ENCODE results near the gene R3HDM4.

Gene R3HDM4

DNA sequence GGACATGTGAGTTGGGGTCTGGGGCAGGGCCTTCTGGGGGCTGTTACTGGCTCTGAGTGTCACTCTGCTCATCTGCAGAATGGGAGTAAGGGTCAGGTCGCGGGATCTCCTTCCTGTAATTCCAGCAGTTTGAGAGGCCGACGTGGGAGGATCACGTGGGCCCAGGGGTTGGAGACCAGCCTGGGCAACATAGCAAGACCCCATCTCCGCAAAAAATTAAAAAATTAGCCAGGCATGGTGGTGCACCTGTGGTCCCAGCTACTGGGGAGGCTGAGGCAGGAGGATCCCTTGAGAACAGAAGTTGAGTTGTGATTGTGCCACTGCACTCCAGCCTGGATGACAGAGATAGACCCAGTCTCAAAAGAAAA, 16.9 kb upstream of the R3HDM4 start:
- Histone ChIP-seq H3K4me1 (ENCODE audit: control insufficient read depth, insufficient read depth, low read length, poor library complexity, severe bottlenecking) (peaks cover 27% of the 10 kb centered on the region), H3K36me3 (ENCODE audit: control insufficient read depth, insufficient read depth, low read length) (no peaks in the 10 kb centered on the region), H3K27ac (ENCODE audit: insufficient read depth, low read length, poor library complexity, severe bottlenecking) (no peak overlapping the region)

DNA sequence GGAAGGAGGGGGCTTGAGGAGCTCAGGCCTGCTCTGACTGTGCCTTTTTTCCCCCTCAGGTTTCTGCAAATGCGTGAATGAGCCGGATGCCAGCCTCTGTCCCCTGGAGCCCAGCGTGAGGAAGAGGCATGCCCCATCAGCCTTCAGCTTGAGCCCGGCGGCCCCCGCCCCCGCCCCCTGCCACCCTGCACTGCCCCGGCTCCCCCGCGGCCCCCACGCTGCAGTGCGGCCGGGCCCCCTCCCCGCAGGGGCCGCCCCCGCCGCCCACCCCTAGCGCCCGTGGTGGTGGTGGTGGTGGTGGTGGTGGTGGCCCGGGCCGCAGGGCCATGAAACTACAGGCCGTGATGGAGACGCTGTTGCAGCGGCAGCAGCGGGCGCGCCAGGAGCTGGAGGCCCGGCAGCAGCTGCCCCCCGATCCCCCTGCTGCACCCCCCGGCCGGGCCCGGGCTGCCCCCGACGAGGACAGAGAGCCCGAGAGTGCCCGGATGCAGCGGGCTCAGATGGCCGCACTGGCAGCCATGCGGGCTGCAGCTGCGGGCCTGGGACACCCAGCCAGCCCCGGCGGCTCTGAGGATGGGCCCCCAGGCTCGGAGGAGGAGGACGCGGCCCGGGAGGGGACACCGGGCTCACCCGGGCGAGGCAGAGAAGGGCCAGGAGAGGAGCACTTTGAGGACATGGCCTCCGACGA, 16.3 kb upstream of the R3HDM4 start:
- H3K4me1 ChIP-seq (ENCODE audit: control insufficient read depth, insufficient read depth, low read length, poor library complexity, severe bottlenecking) = peaks cover 31% of the 10 kb centered on the region
- no peak overlapping the region for H3K27ac ChIP-seq (ENCODE audit: insufficient read depth, low read length, poor library complexity, severe bottlenecking)
- no peaks in the 10 kb centered on the region for H3K9me3 ChIP-seq (ENCODE audit: control insufficient read depth, low read length)
- H3K36me3 ChIP-seq (ENCODE audit: control insufficient read depth, insufficient read depth, low read length) = no peaks in the 10 kb centered on the region
- no peak for DNase-seq
- H3K27me3 ChIP-seq (replicated peaks; ENCODE audit: control insufficient read depth, insufficient read depth, low read length, poor library complexity, severe bottlenecking) = no peaks in the 10 kb centered on the region
- no peak overlapping the region for H3K4me3 ChIP-seq (ENCODE audit: insufficient read depth, low read depth, low read length, poor library complexity, severe bottlenecking)

More for the DNA sequence above, 16.9 kb upstream of the R3HDM4 start:
- H3K4me3 ChIP-seq (ENCODE audit: insufficient read depth, low read depth, low read length, poor library complexity, severe bottlenecking) = no peak overlapping the region
- no peaks in the 10 kb centered on the region for H3K9me3 ChIP-seq (ENCODE audit: control insufficient read depth, low read length)
- H3K27me3 ChIP-seq (replicated peaks; ENCODE audit: control insufficient read depth, insufficient read depth, low read length, poor library complexity, severe bottlenecking) = no peaks in the 10 kb centered on the region
- DNase-seq = no peak

DNA sequence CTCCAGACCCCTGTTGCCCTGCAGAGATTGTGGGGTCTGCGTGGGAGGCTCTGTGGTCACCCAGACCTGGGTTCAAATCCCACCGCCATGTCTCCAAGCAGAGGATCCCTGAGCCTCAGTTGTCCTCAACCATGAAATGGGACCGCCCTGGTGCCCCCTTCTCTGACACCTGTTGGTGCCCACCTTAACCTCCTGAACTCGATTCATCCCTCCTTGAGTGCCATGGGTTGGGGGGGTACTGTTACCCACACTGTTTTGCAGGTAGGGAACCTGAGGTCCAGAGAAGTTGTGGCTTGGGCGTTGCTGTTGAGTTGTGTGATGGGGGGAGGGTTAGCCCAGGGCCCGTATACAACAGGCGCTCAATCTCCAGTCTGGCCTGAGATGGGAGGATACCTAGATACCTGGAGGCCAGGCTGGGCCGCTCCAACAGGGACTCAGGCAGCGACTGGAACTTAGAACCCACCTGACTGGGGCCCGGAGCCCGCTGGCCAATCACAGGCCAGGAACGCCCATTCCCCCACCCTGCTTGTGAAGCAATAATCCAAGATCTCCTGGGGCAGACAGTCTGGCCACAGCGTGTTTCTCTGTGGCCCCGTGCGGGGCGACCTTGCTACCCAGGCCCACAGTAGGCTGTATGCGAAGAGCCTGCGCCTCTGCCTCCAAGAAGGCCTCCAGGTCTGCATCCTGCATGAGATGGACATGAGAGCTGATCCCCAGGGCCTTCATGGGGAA, 15.6 kb upstream of the R3HDM4 start:
- Histone ChIP-seq H3K27ac (ENCODE audit: insufficient read depth, low read length, poor library complexity, severe bottlenecking) (no peak overlapping the region), H3K27me3 (replicated peaks; ENCODE audit: control insufficient read depth, insufficient read depth, low read length, poor library complexity, severe bottlenecking) (no peaks in the 10 kb centered on the region), H3K36me3 (ENCODE audit: control insufficient read depth, insufficient read depth, low read length) (no peaks in the 10 kb centered on the region), H3K4me3 (ENCODE audit: insufficient read depth, low read depth, low read length, poor library complexity, severe bottlenecking) (no peak overlapping the region), H3K9me3 (ENCODE audit: control insufficient read depth, low read length) (no peaks in the 10 kb centered on the region), H3K4me1 (ENCODE audit: control insufficient read depth, insufficient read depth, low read length, poor library complexity, severe bottlenecking) (peaks cover 31% of the 10 kb centered on the region)
- DNase-seq = no peak

DNA sequence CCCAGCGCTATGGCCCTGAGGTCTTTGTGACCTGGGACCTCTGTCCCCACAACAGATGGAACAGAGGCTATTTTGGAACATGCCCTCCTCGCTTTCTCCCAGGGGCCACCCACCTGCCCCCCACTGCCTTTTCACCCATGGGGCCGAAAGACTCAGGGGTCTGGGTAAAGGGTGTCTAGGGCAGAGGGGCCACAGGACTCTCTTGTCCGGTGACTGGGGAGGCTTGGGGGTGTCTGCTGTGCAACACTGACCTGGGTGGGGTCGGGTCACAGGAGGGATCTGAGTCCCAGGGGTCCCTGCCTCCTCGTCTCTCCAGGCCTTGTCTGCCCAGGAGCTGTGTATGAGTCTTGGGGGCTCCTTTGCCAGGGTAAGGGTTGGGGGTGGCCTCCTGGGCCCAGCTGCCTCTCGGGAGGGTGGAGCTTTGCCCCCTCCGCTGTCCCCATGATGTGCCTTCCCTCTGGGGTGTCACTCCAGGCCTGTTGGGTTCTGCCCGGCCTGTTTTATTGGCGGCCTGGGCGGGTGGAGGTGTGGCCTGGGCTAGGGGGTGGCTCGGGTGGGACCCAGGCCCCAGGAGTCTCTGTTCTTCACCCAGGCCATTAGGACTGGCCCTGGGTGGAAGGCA, 14.9 kb upstream of the R3HDM4 start:
- H3K36me3 ChIP-seq (ENCODE audit: control insufficient read depth, insufficient read depth, low read length) = no peaks in the 10 kb centered on the region

DNA sequence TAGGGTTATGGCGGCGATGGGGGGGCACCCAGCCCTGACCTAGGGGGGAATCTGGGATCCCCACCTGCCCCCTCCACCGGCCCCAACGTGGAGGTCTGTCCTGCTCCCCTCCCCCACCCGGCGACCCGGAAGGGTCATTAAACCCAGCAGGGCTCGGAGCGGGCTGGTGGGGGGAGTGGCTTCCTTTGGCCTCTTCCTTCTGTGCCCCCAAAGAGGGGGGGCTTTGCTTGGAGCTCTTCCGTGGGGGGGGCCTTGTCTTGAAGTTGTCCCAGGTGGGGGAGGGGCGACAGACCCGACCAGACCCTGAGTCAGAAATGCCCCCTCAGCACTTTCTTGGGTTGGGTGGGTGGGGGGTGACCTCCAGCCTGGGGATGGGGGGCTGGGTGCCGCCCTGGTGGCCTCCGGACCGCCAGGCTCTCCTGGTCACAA, 14.3 kb upstream of the R3HDM4 start:
- Histone ChIP-seq H3K27ac (ENCODE audit: insufficient read depth, low read length, poor library complexity, severe bottlenecking) (no peak overlapping the region), H3K4me3 (ENCODE audit: insufficient read depth, low read depth, low read length, poor library complexity, severe bottlenecking) (peak overlapping the region; percentile 73), H3K4me1 (ENCODE audit: control insufficient read depth, insufficient read depth, low read length, poor library complexity, severe bottlenecking) (peaks cover 19% of the 10 kb centered on the region), H3K36me3 (ENCODE audit: control insufficient read depth, insufficient read depth, low read length) (no peaks in the 10 kb centered on the region), H3K9me3 (ENCODE audit: control insufficient read depth, low read length) (no peaks in the 10 kb centered on the region), H3K27me3 (replicated peaks; ENCODE audit: control insufficient read depth, insufficient read depth, low read length, poor library complexity, severe bottlenecking) (no peaks in the 10 kb centered on the region)
- no peak for DNase-seq

More for the DNA sequence above, 14.9 kb upstream of the R3HDM4 start:
- H3K27me3 ChIP-seq (replicated peaks; ENCODE audit: control insufficient read depth, insufficient read depth, low read length, poor library complexity, severe bottlenecking) = no peaks in the 10 kb centered on the region
- H3K4me1 ChIP-seq (ENCODE audit: control insufficient read depth, insufficient read depth, low read length, poor library complexity, severe bottlenecking) = peaks cover 24% of the 10 kb centered on the region
- no peak for DNase-seq
- no peaks in the 10 kb centered on the region for H3K9me3 ChIP-seq (ENCODE audit: control insufficient read depth, low read length)
- H3K27ac ChIP-seq (ENCODE audit: insufficient read depth, low read length, poor library complexity, severe bottlenecking) = no peak overlapping the region
- H3K4me3 ChIP-seq (ENCODE audit: insufficient read depth, low read depth, low read length, poor library complexity, severe bottlenecking) = no peak overlapping the region

DNA sequence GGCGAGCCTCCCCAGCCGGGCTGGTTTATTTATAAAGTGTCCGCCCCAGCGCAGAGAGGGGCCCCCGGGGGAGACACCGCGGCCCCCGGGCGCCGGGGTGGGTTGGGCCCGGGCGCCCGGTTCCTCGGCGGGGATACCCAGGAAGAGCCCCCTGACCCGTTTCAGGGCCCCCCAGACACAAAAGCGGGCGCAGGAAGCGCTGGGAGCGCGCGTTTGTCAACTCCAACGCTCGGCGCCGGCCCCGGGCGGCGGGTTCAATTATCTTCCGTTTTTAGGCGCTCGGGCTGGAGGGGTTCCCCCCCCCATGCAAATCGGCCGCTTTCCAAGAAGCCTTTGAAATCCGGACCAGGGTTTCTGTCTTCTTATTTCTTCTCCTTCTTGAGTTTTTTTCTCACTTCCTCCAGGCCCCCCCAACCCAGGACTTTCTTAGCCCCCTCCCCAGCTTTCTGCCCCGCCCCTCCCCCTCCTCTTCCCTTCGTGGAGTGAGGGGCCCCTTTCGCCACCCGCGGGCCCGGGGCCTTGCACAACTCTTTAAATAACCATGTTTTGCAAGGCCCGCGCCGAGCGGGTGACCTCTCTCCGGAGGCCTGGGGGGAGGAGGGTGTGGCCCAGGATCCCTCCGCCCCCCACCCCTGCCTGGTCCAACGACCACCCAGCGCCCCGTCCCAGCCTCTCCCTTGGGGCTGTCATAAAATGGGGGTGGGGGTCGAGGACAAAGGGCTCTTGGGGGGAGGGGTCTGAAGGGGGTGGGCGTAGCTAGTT, 13.8 kb upstream of the R3HDM4 start:
- Histone ChIP-seq H3K9me3 (ENCODE audit: control insufficient read depth, low read length) (no peaks in the 10 kb centered on the region), H3K36me3 (ENCODE audit: control insufficient read depth, insufficient read depth, low read length) (no peaks in the 10 kb centered on the region), H3K27me3 (replicated peaks; ENCODE audit: control insufficient read depth, insufficient read depth, low read length, poor library complexity, severe bottlenecking) (no peaks in the 10 kb centered on the region), H3K4me1 (ENCODE audit: control insufficient read depth, insufficient read depth, low read length, poor library complexity, severe bottlenecking) (peaks cover 18% of the 10 kb centered on the region), H3K27ac (ENCODE audit: insufficient read depth, low read length, poor library complexity, severe bottlenecking) (peak overlapping the region; percentile 53), H3K4me3 (ENCODE audit: insufficient read depth, low read depth, low read length, poor library complexity, severe bottlenecking) (peak overlapping the region; percentile 73)
- no peak for DNase-seq

DNA sequence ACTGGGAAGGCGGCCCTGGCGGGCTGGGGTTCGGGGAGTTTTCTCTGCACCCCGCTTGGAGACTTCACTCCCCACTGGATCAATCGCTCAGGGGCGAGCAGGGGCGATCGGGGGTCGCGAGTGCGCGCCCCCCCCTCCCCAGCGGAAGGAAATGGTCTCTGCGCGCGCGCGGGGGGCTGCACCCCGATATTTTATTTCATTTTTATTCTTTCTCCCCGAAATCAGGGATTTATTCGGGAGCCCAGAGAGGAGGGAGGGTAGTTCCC, 13.2 kb upstream of the R3HDM4 start:
- DNase-seq = no peak
- no peaks in the 10 kb centered on the region for H3K27me3 ChIP-seq (replicated peaks; ENCODE audit: control insufficient read depth, insufficient read depth, low read length, poor library complexity, severe bottlenecking)
- H3K36me3 ChIP-seq (ENCODE audit: control insufficient read depth, insufficient read depth, low read length) = no peaks in the 10 kb centered on the region
- H3K27ac ChIP-seq (ENCODE audit: insufficient read depth, low read length, poor library complexity, severe bottlenecking) = peak overlapping the region; percentile 53
- H3K4me3 ChIP-seq (ENCODE audit: insufficient read depth, low read depth, low read length, poor library complexity, severe bottlenecking) = peak overlapping the region; percentile 73
- H3K9me3 ChIP-seq (ENCODE audit: control insufficient read depth, low read length) = no peaks in the 10 kb centered on the region
- peaks cover 19% of the 10 kb centered on the region for H3K4me1 ChIP-seq (ENCODE audit: control insufficient read depth, insufficient read depth, low read length, poor library complexity, severe bottlenecking)

DNA sequence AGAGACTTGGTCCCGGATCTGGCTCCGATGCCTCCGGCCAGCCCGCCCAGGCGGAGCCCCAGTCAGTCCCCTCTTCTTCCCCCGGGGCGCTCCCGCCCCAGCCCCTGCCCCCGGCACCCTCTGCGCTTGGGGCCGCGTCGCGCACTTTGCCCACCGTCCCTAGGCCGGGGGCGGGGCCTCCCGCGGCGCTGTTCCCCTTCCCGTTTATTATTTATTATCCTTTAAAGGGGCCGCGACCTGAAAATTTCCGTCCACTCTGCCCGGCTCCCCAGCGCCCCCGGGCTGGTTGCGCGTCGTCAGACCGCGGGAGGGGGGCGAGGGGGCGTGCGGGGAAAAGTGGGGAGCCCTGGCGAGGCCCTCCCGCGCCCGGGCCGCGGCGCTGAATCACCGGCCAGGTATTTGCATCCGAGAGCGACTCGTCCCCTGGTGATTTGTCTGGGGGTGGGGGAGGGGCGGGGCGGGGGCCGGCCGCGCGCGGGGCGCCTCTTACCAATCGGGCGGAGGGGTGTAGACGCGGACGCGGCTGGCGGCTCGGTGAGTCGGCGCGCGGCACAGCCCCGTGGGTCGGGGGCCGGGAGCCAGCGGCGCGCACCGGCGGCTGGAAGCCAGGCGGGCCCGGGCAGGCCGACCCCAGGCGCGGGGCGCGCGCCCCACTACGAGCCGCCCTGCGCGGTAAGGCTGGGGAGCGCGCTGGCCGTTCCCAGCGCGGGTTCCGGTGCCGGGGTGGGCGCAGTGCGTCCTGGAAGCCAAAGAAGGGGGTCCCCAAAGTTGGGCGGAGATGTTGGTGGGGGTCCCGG, 12.7 kb upstream of the R3HDM4 start, which contains the start of gene ARID3A:
Gene ARID3A (plus strand): TSS at position 510 of the 797 bp plus-strand sequence. CDS start 3,494 bp downstream, outside the sequence.
- Histone ChIP-seq H3K27me3 (replicated peaks; ENCODE audit: control insufficient read depth, insufficient read depth, low read length, poor library complexity, severe bottlenecking) (no peaks in the 10 kb centered on the region), H3K4me1 (ENCODE audit: control insufficient read depth, insufficient read depth, low read length, poor library complexity, severe bottlenecking) (peaks cover 22% of the 10 kb centered on the region), H3K27ac (ENCODE audit: insufficient read depth, low read length, poor library complexity, severe bottlenecking) (peak within 1 kb of the TSS; percentile 83), H3K4me3 (ENCODE audit: insufficient read depth, low read depth, low read length, poor library complexity, severe bottlenecking) (peak within 1 kb of the TSS; percentile 83), H3K36me3 (ENCODE audit: control insufficient read depth, insufficient read depth, low read length) (no peaks in the 10 kb centered on the region), H3K9me3 (ENCODE audit: control insufficient read depth, low read length) (no peaks in the 10 kb centered on the region)
- peak; percentile 46 to 66 (median 60) for DNase-seq

DNA sequence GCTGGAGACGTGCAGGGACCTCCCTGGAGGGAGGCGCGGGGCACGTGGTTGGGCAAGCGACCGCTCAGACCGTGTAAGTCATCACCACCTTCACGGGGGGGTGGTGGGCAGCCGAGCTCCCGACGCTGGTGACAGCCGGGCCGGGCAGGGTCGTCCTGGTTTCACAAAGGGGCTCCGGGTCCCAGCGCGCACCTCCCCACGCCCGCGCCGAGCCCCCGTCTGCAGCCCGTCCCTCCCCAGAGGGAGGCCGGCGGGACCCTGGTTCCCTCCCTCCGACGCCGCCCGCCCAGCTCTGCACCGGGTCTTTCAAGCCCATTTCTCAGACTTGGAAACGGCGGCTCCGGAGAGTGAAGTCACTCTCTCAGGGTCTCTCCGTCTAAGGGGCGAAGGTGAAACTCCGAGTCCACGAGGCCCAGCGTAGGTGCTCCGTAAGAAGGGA, 12.1 kb upstream of the R3HDM4 start:
- Histone ChIP-seq H3K4me1 (ENCODE audit: control insufficient read depth, insufficient read depth, low read length, poor library complexity, severe bottlenecking) (peaks cover 24% of the 10 kb centered on the region), H3K27me3 (replicated peaks; ENCODE audit: control insufficient read depth, insufficient read depth, low read length, poor library complexity, severe bottlenecking) (no peaks in the 10 kb centered on the region), H3K27ac (ENCODE audit: insufficient read depth, low read length, poor library complexity, severe bottlenecking) (peak overlapping the region; percentile 83), H3K9me3 (ENCODE audit: control insufficient read depth, low read length) (no peaks in the 10 kb centered on the region), H3K4me3 (ENCODE audit: insufficient read depth, low read depth, low read length, poor library complexity, severe bottlenecking) (peak overlapping the region; percentile 83), H3K36me3 (ENCODE audit: control insufficient read depth, insufficient read depth, low read length) (no peaks in the 10 kb centered on the region)
- peak in 1 of 3 donors; percentile 60 for DNase-seq
